ENCODE data around the gene ASIC3.

DNA sequence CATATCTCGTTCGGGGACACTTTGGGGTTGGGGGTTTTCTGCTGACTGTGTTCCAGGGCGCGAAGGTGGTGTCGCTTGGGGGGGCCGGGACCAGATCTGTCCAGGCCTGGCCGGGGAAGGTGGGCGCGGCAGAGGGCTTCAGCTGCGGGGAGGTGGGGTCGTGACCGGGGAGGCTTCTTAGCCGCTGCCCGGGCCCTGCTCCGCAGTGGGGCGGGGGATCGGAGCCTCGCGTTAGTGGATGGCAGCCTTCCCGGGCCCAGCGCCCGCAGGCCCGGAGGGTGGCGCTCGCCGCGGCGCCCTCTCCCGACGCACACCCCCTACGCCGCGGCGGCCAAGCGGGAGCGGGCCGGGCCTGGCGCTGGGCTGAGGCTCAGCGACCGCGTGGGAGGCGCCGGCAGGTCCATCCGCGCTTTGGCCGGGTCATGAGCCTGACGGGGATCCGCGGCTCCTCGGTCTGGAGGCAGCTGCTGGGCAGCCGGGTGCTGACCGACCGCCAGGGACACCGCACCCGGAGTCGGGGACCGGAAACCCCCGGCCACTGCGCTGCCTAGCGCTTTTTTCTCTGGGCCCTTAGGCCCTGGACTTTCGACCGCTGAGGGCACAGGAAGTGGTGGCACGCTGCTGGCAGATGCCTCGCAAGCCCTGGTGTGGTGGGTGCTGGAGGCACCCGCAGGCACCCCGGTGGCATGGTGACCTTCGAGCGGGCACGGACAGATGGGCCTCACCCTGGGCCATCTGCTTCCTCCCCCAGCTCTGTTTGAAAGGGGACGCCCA lies 39.1 kb downstream of the ASIC3 start:
- no peak for TF ChIP-seq EZH2phosphoT487 (IDR thresholded peaks at IDR 0.05; ENCODE audit: borderline replicate concordance)
- TF ChIP-seq CTCF (conservative IDR thresholded peaks at IDR 0.05; ENCODE audit: low read length) = peak; percentile 42
